ENCODE results near the gene CLINT1. TPM values are rescaled to one million over a fixed set of nuclear protein-coding genes. Genes with fewer than 3 reads are reported as not detected.

CLINT1 gene
- total RNA-seq, 1 experiment from 2014 or later, result 69.6 TPM

- TF ChIP-seq CTCF (conservative IDR thresholded peaks at IDR 0.05; ENCODE audit: low read depth, low read length), result no peak
- no peak for TF ChIP-seq EZH2 (IDR thresholded peaks at IDR 0.05; ENCODE audit: borderline replicate concordance, low read depth, low read length, poor library complexity, severe bottlenecking)
- ChIA-PET CTCF (interaction anchor here (0.6 to 0.7 kb wide), 2 partner anchors 611 to 1447 kb away, joined by 3 to 4 read pairs; no protein-coding TSS in a partner anchor), POLR2A (ENCODE audit: low non-redundant PET) (no interaction called here)
- Histone ChIP-seq H3K27ac (ENCODE audit: low read depth, low read length, poor library complexity, severe bottlenecking) (no peak overlapping the region), H3K4me1 (ENCODE audit: insufficient read depth, low read length, poor library complexity, severe bottlenecking) (no peaks in the 10 kb centered on the region), H3K4me3 (ENCODE audit: low read depth, low read length, poor library complexity, severe bottlenecking) (no peak overlapping the region), H3K36me3 (ENCODE audit: insufficient read depth, low read length, poor library complexity, severe bottlenecking) (no peaks in the 10 kb centered on the region), H3K27me3 (replicated peaks; ENCODE audit: insufficient read depth, low read depth, low read length, poor library complexity) (no peaks in the 10 kb centered on the region), H3K9me3 (ENCODE audit: low read depth, low read length, poor library complexity, severe bottlenecking) (no peaks in the 10 kb centered on the region)
- no TSS peak for BruUV-seq (replicated peaks)
- intact Hi-C loops (cut with micrococcal nuclease; ENCODE audit: unreplicated experiment), result no loop called here
- no peak for DNase-seq (ENCODE audit: low spot score)
Observed at GRCh38 chr5:157867751-157868387, 8.9 kb upstream of the CLINT1 start.

- H3K4me3 ChIP-seq (ENCODE audit: low read depth, low read length, poor library complexity, severe bottlenecking), result no peak overlapping the region
- TF ChIP-seq CTCF (conservative IDR thresholded peaks at IDR 0.05; ENCODE audit: low read depth, low read length), result no peak
- no peak for TF ChIP-seq EZH2 (IDR thresholded peaks at IDR 0.05; ENCODE audit: borderline replicate concordance, low read depth, low read length, poor library complexity, severe bottlenecking)
- intact Hi-C loops (cut with micrococcal nuclease; ENCODE audit: unreplicated experiment), result no loop called here
- no TSS peak for BruUV-seq (replicated peaks)
- ChIA-PET CTCF (no interaction called here), POLR2A (ENCODE audit: low non-redundant PET) (no interaction called here)
- no peaks in the 10 kb centered on the region for H3K27me3 ChIP-seq (replicated peaks; ENCODE audit: insufficient read depth, low read depth, low read length, poor library complexity)
- H3K36me3 ChIP-seq (ENCODE audit: insufficient read depth, low read length, poor library complexity, severe bottlenecking), result no peaks in the 10 kb centered on the region
- no peak overlapping the region for H3K27ac ChIP-seq (ENCODE audit: low read depth, low read length, poor library complexity, severe bottlenecking)
- H3K4me1 ChIP-seq (ENCODE audit: insufficient read depth, low read length, poor library complexity, severe bottlenecking), result no peaks in the 10 kb centered on the region
- no peak for DNase-seq (ENCODE audit: low spot score)
- no peaks in the 10 kb centered on the region for H3K9me3 ChIP-seq (ENCODE audit: low read depth, low read length, poor library complexity, severe bottlenecking)
Observed at GRCh38 chr5:157866536-157866935, 7.6 kb upstream of the CLINT1 start.

GRCh38 chr5:157865781-157866180, 6.8 kb upstream of the CLINT1 start:
- H3K27ac ChIP-seq (ENCODE audit: low read depth, low read length, poor library complexity, severe bottlenecking), result no peak overlapping the region
- ChIA-PET POLR2A (ENCODE audit: low non-redundant PET) (no interaction called here), CTCF (no interaction called here)
- H3K9me3 ChIP-seq (ENCODE audit: low read depth, low read length, poor library complexity, severe bottlenecking), result no peaks in the 10 kb centered on the region
- no TSS peak for BruUV-seq (replicated peaks)
- H3K27me3 ChIP-seq (replicated peaks; ENCODE audit: insufficient read depth, low read depth, low read length, poor library complexity), result no peaks in the 10 kb centered on the region
- H3K36me3 ChIP-seq (ENCODE audit: insufficient read depth, low read length, poor library complexity, severe bottlenecking), result no peaks in the 10 kb centered on the region
- no peak for DNase-seq (ENCODE audit: low spot score)
- H3K4me3 ChIP-seq (ENCODE audit: low read depth, low read length, poor library complexity, severe bottlenecking), result no peak overlapping the region
- H3K4me1 ChIP-seq (ENCODE audit: insufficient read depth, low read length, poor library complexity, severe bottlenecking), result no peaks in the 10 kb centered on the region
- intact Hi-C loops (cut with micrococcal nuclease; ENCODE audit: unreplicated experiment), result no loop called here
- TF ChIP-seq EZH2 (IDR thresholded peaks at IDR 0.05; ENCODE audit: borderline replicate concordance, low read depth, low read length, poor library complexity, severe bottlenecking), result no peak
- no peak for TF ChIP-seq CTCF (conservative IDR thresholded peaks at IDR 0.05; ENCODE audit: low read depth, low read length)
